ENCODE data around the gene TRIM41. TPM values are rescaled to one million over a fixed set of nuclear protein-coding genes. Genes with fewer than 3 reads are reported as not detected.
"Not testable (repeated sequence)": the region's sequence is repeated elsewhere in the genome, so short reads cannot be mapped to it uniquely, and the experiment has no call there.

TRIM41 gene
- total and polyA plus RNA-seq, 2 of the 13 experiments (the other 11 are each of a cell fraction or from before 2014, with no cell fraction given): 10.2 to 16.7 TPM

- BruUV-seq (replicated peaks): no TSS peak
- no peak overlapping the region for H3K4me2 ChIP-seq (ENCODE audit: low read depth, low read length)
- DNase-seq (ENCODE audit: low spot score) (no peak), ATAC-seq (peak; percentile 63), FAIRE-seq (no peak)
- H3K4me3 ChIP-seq (replicated peaks in 1 of 3; ENCODE audit: insufficient read depth in 1 of 3, low read depth in 2 of 3, low read length in 3 of 3): peak overlapping the region in 2 of 3 experiments; percentile 23 to 41; a peak in 3 of 6 replicates
- no peaks in the 10 kb centered on the region for H3K79me2 ChIP-seq (ENCODE audit: insufficient read depth, low read length)
- in situ Hi-C loops (cut with HindIII; ENCODE audit: extremely low pct_ligation_motif_present, low pct_unique_long_range_greater_than_20kb): no loop called here
- no peak overlapping the region for H3K9ac ChIP-seq (ENCODE audit: insufficient read depth, low read depth, low read length)
- no peaks in the 10 kb centered on the region for H3K36me3 ChIP-seq (replicated peaks in 1 of 2; ENCODE audit: control insufficient read depth in 1 of 2, insufficient read depth in 2 of 2, low read length in 2 of 2)
- 74% methylated on average over 14 of the region's 18 CpGs for WGBS (ENCODE audit: low lambda C conversion rate)
- H3K4me1 ChIP-seq (ENCODE audit: insufficient read depth, low read length): peaks cover 5% of the 10 kb centered on the region; the same call in 1 of the 2 replicates
- ChIA-PET POLR2A (interaction anchor here (0.8 kb wide), 1 partner anchor 39 kb away, joined by 4 read pairs; the partner anchor contains the start of gene RACK1), CTCF (ENCODE audit: low intra/inter-chr PET ratio, low total read pairs) (no interaction called here)
- intact Hi-C loops (cut with micrococcal nuclease; ENCODE audit: unreplicated experiment): no loop called here
- H3K27me3 ChIP-seq (ENCODE audit: control insufficient read depth in 1 of 2, insufficient read depth in 2 of 2, low read length in 2 of 2): no peaks in the 10 kb centered on the region
- no peak overlapping the region for H3K27ac ChIP-seq (ENCODE audit: extremely low read length, insufficient read depth, low read length)
- no peak overlapping the region for H2AFZ ChIP-seq (ENCODE audit: low read length)
- H3K9me3 ChIP-seq (ENCODE audit: low read length): no peaks in the 10 kb centered on the region
- H4K20me1 ChIP-seq (ENCODE audit: insufficient read depth, low read length): no peaks in the 10 kb centered on the region
- TF ChIP-seq, protein P1, sequence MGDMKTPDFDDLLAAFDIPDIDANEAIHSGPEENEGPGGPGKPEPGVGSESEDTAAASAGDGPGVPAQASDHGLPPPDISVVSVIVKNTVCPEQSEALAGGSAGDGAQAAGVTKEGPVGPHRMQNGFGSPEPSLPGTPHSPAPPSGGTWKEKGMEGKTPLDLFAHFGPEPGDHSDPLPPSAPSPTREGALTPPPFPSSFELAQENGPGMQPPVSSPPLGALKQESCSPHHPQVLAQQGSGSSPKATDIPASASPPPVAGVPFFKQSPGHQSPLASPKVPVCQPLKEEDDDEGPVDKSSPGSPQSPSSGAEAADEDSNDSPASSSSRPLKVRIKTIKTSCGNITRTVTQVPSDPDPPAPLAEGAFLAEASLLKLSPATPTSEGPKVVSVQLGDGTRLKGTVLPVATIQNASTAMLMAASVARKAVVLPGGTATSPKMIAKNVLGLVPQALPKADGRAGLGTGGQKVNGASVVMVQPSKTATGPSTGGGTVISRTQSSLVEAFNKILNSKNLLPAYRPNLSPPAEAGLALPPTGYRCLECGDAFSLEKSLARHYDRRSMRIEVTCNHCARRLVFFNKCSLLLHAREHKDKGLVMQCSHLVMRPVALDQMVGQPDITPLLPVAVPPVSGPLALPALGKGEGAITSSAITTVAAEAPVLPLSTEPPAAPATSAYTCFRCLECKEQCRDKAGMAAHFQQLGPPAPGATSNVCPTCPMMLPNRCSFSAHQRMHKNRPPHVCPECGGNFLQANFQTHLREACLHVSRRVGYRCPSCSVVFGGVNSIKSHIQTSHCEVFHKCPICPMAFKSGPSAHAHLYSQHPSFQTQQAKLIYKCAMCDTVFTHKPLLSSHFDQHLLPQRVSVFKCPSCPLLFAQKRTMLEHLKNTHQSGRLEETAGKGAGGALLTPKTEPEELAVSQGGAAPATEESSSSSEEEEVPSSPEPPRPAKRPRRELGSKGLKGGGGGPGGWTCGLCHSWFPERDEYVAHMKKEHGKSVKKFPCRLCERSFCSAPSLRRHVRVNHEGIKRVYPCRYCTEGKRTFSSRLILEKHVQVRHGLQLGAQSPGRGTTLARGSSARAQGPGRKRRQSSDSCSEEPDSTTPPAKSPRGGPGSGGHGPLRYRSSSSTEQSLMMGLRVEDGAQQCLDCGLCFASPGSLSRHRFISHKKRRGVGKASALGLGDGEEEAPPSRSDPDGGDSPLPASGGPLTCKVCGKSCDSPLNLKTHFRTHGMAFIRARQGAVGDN (CRISPR knock-in tag; IDR thresholded peaks at IDR 0.05): no peak
- no peak for TF ChIP-seq GTF2F1 (IDR thresholded peaks at IDR 0.05; ENCODE audit: low read length)
- no peak for TF ChIP-seq AGO1 (IDR thresholded peaks at IDR 0.05; ENCODE audit: low read depth, low read length, poor library complexity, severe bottlenecking)
- TF ChIP-seq, protein P2, sequence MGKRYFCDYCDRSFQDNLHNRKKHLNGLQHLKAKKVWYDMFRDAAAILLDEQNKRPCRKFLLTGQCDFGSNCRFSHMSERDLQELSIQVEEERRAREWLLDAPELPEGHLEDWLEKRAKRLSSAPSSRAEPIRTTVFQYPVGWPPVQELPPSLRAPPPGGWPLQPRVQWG (CRISPR knock-in tag; IDR thresholded peaks at IDR 0.05; ENCODE audit: borderline replicate concordance, low read depth): no peak
- no peak for TF ChIP-seq RNF2 (conservative IDR thresholded peaks at IDR 0.05; ENCODE audit: low read depth)
- TF ChIP-seq, protein P3, sequence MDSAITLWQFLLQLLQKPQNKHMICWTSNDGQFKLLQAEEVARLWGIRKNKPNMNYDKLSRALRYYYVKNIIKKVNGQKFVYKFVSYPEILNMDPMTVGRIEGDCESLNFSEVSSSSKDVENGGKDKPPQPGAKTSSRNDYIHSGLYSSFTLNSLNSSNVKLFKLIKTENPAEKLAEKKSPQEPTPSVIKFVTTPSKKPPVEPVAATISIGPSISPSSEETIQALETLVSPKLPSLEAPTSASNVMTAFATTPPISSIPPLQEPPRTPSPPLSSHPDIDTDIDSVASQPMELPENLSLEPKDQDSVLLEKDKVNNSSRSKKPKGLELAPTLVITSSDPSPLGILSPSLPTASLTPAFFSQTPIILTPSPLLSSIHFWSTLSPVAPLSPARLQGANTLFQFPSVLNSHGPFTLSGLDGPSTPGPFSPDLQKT (CRISPR knock-in tag; IDR thresholded peaks at IDR 0.05; ENCODE audit: borderline replicate concordance): no peak
- no peak for TF ChIP-seq CCAR2 (optimal IDR thresholded peaks at IDR 0.05; ENCODE audit: low read depth, low read length)
- no peak for TF ChIP-seq ZNF567 (CRISPR knock-in tag; IDR thresholded peaks at IDR 0.05; ENCODE audit: borderline replicate concordance)
- no peak for TF ChIP-seq PBX2 (CRISPR knock-in tag; IDR thresholded peaks at IDR 0.05)
- no peak for TF ChIP-seq ZNF136 (CRISPR knock-in tag; IDR thresholded peaks at IDR 0.05; ENCODE audit: low read depth)
- TF ChIP-seq MTF1 (CRISPR knock-in tag; IDR thresholded peaks at IDR 0.05): no peak
These were observed 58.9 kb downstream of the TRIM41 start for GRCh38 chr5:181281984-181282316.

GRCh38 chr5:181282415-181282814, 59.3 kb downstream of the TRIM41 start:
- 0 out of 3 replicates have a peak, but pooled peaks have one; percentile 38 for ATAC-seq
- intact Hi-C loops (cut with micrococcal nuclease; ENCODE audit: unreplicated experiment); in situ Hi-C loops (cut with HindIII; ENCODE audit: extremely low pct_ligation_motif_present, low pct_unique_long_range_greater_than_20kb); H3K79me2 ChIP-seq (ENCODE audit: insufficient read depth, low read length); DNase-seq (ENCODE audit: low spot score); H4K20me1 ChIP-seq (ENCODE audit: insufficient read depth, low read length); H3K36me3 ChIP-seq (replicated peaks in 1 of 2; ENCODE audit: control insufficient read depth in 1 of 2, insufficient read depth in 2 of 2, low read length in 2 of 2); H3K9me3 ChIP-seq (ENCODE audit: low read length); H3K27ac ChIP-seq (ENCODE audit: extremely low read length, insufficient read depth, low read length); H3K4me2 ChIP-seq (ENCODE audit: low read depth, low read length); BruUV-seq (replicated peaks); POLR2A ChIA-PET; H3K27me3 ChIP-seq (ENCODE audit: control insufficient read depth in 1 of 2, insufficient read depth in 2 of 2, low read length in 2 of 2); H3K4me1 ChIP-seq (ENCODE audit: insufficient read depth, low read length); H3K4me3 ChIP-seq (replicated peaks in 1 of 3; ENCODE audit: insufficient read depth in 1 of 3, low read depth in 2 of 3, low read length in 3 of 3); FAIRE-seq; CTCF ChIA-PET (ENCODE audit: low intra/inter-chr PET ratio, low total read pairs); H2AFZ ChIP-seq (ENCODE audit: low read length); H3K9ac ChIP-seq (ENCODE audit: insufficient read depth, low read depth, low read length): not testable (repeated sequence)
- WGBS (ENCODE audit: low lambda C conversion rate): 24% methylated on average over 8 of the region's 16 CpGs
